G401 (cell line): ENCODE data around the gene TMEM184C. TPM values are rescaled to one million over a fixed set of nuclear protein-coding genes. Genes with fewer than 3 reads are reported as not detected.

Experiments used
- DNase-seq: peaks from one replicate; pipeline ENCODE4 v3.0.0-alpha.2; 2015; ENCODE audit warnings: low spot score
- in situ Hi-C: cut with HindIII; loops from 2 replicates; pipeline ENCODE4 v1.10.0; 2016; ENCODE audit warnings: low sequenced_read_pairs, mixed read lengths
- total RNA-seq: library from RNA; depleted of rRNA; stranded (reverse); fragments of >200 nt; shearing (Covaris generic); gene quantifications from 2 replicates; pipeline ENCODE4 v1.2.3, GENCODE V29; 2014; rRNA removed

TMEM184C gene
- 19.4 and 20.3 TPM in 2 replicates for total RNA-seq

- peak; percentile 98 for DNase-seq
- in situ Hi-C loops = no loop called here
These were observed at the start of gene TMEM184C for GRCh38 chr4:147617173-147617840. TMEM184C (plus strand) TSS chr4:147617397; CDS start chr4:147617957, 560 bp downstream.

- no peak for DNase-seq
- in situ Hi-C loops = no loop called here
These were observed 46.6 kb upstream of the TMEM184C start for GRCh38 chr4:147570616-147571015.

GRCh38 chr4:147571036-147571770, 46.0 kb upstream of the TMEM184C start:
- in situ Hi-C loops = no loop called here
- DNase-seq = no peak

GRCh38 chr4:147576084-147576483, 41.1 kb upstream of the TMEM184C start:
- no peak for DNase-seq
- in situ Hi-C loops = no loop called here

- in situ Hi-C loops = no loop called here
These were observed 39.1 kb upstream of the TMEM184C start for GRCh38 chr4:147578051-147578476.

GRCh38 chr4:147578593-147578992, 38.6 kb upstream of the TMEM184C start:
- in situ Hi-C loops = no loop called here
- DNase-seq = no peak

More at GRCh38 chr4:147578051-147578476, 39.1 kb upstream of the TMEM184C start:
- no peak for DNase-seq

GRCh38 chr4:147580396-147580795, 36.8 kb upstream of the TMEM184C start:
- no peak for DNase-seq
- in situ Hi-C loops = no loop called here

- DNase-seq = no peak
- in situ Hi-C loops = no loop called here
These were observed 35.4 kb upstream of the TMEM184C start for GRCh38 chr4:147581606-147582350.

GRCh38 chr4:147582386-147583060, 34.7 kb upstream of the TMEM184C start:
- in situ Hi-C loops = no loop called here
- no peak for DNase-seq

- DNase-seq = no peak
- in situ Hi-C loops = no loop called here
These were observed 33.3 kb upstream of the TMEM184C start for GRCh38 chr4:147583876-147584275.

GRCh38 chr4:147586032-147586431, 31.2 kb upstream of the TMEM184C start:
- in situ Hi-C loops = no loop called here
- DNase-seq = no peak

- DNase-seq = no peak
- in situ Hi-C loops = no loop called here
These were observed 30.6 kb upstream of the TMEM184C start for GRCh38 chr4:147586637-147587036.

GRCh38 chr4:147587041-147587440, 30.2 kb upstream of the TMEM184C start:
- in situ Hi-C loops = no loop called here
- DNase-seq = no peak

GRCh38 chr4:147589586-147589985, 27.6 kb upstream of the TMEM184C start:
- in situ Hi-C loops = no loop called here
- no peak for DNase-seq

- in situ Hi-C loops = no loop called here
- peak; percentile 33 for DNase-seq
These were observed 26.8 kb upstream of the TMEM184C start for GRCh38 chr4:147590249-147590920.

- in situ Hi-C loops = no loop called here
- no peak for DNase-seq
These were observed 26.1 kb upstream of the TMEM184C start for GRCh38 chr4:147591106-147591505.

GRCh38 chr4:147594107-147594506, 23.1 kb upstream of the TMEM184C start:
- DNase-seq = no peak
- in situ Hi-C loops = no loop called here

GRCh38 chr4:147594578-147594977, 22.6 kb upstream of the TMEM184C start:
- no peak for DNase-seq
- in situ Hi-C loops = no loop called here

GRCh38 chr4:147596377-147596776, 20.8 kb upstream of the TMEM184C start:
- in situ Hi-C loops = no loop called here
- no peak for DNase-seq
